GM12878 (cell line): ENCODE results near the gene MXRA8. TPM values are rescaled to one million over a fixed set of nuclear protein-coding genes. Genes with fewer than 3 reads are reported as not detected.

Experiments used
- ATAC-seq: fragments of 200-7000 bp; cut with Tn5 transposase; 3 replicates; pipeline ENCODE4 v1.9.1; 2020; ENCODE audit warnings: mild to moderate bottlenecking, moderate library complexity
- BruUV-seq: library from RNA; stranded (reverse); fragments of 400-500 nt; replicated peaks from 2 replicates; lab custom pipeline; 2021; lab: Mats Ljungman, UMichigan
- CTCF ChIA-PET: fragments of 300-600 bp; sonication (Branson Sonifier 250); formaldehyde crosslinking; extraction: SDS; loops from one replicate; lab custom pipeline; 2021; ENCODE audit warnings: inconsistent platforms; lab: Yijun Ruan, JAX
- POLR2A ChIA-PET: fragments of 350-600 bp; formaldehyde crosslinking; extraction: SDS; loops from one replicate; lab custom pipeline; 2021; ENCODE audit warnings: inconsistent platforms; lab: Charles Lee
- RAD21 ChIA-PET: fragments of 300-600 bp; sonication (Branson Sonifier 250); formaldehyde crosslinking; loops from one replicate; lab custom pipeline; 2023; ENCODE audit warnings: antibody characterized with exemption; ENCODE audit not compliant: unreplicated experiment; lab: Charles Lee
- SMC1A ChIA-PET: fragments of 300-600 bp; sonication (Branson Sonifier 250); formaldehyde crosslinking; loops from one replicate; lab custom pipeline; 2023; ENCODE audit not compliant: unreplicated experiment, uncharacterized antibody; lab: Charles Lee
- DNase-seq: peaks from one replicate; pipeline ENCODE4 v3.0.0-alpha.2; 2011; ENCODE audit warnings: low read depth, low spot score
- FAIRE-seq: peaks from 3 replicates; lab custom pipeline; 2011; peaks lifted over from hg19 to GRCh38; lab: Jason Lieb, UNC
- H2AFZ ChIP-seq: 2 replicates; pipeline ENCODE4 v1.6.0; 2011; ENCODE audit warnings: low read depth, low read length, control low read depth; ENCODE audit not compliant: control insufficient read depth
- H3K27ac ChIP-seq: 2 replicates; pipeline ENCODE4 v1.5.1; 2011; ENCODE audit warnings: control low read depth; ENCODE audit not compliant: control insufficient read depth, insufficient read depth
- H3K27me3 ChIP-seq, 2 experiments: replicated peaks in 1 of 2; 2 replicates each; pipeline versions ENCODE4 v1.6.0 to v1.6.1; 2011; ENCODE audit warnings: low read length in 1 of 2; ENCODE audit not compliant: control insufficient read depth in 2 of 2, insufficient read depth in 2 of 2
- H3K36me3 ChIP-seq, 2 experiments: 2 replicates each; pipeline ENCODE4 v1.5.1; 2011; ENCODE audit warnings: low read length in 1 of 2; ENCODE audit not compliant: control insufficient read depth in 2 of 2, insufficient read depth in 2 of 2
- H3K4me1 ChIP-seq: 2 replicates; pipeline ENCODE4 v1.6.1; 2011; ENCODE audit warnings: mild to moderate bottlenecking, low read length, moderate library complexity, mixed read lengths; ENCODE audit not compliant: control insufficient read depth, insufficient read depth
- H3K4me2 ChIP-seq: 2 replicates; pipeline ENCODE4 v1.6.0; 2011; ENCODE audit warnings: control low read depth; ENCODE audit not compliant: control insufficient read depth, insufficient read depth
- H3K4me3 ChIP-seq: fragments of 200-600 bp; sonication (generic); 2 replicates; pipeline ENCODE4 v1.5.1; 2016
- H3K79me2 ChIP-seq: 2 replicates; pipeline ENCODE4 v1.6.0; 2011; ENCODE audit warnings: low read length; ENCODE audit not compliant: control insufficient read depth, insufficient read depth
- H3K9ac ChIP-seq: 2 replicates; pipeline ENCODE4 v1.8.0; 2011; ENCODE audit warnings: low read length, control low read depth, mixed read lengths; ENCODE audit not compliant: control insufficient read depth, insufficient read depth
- H3K9me3 ChIP-seq: replicated peaks from 3 replicates; pipeline ENCODE4 v1.5.1; 2011; ENCODE audit warnings: mild to moderate bottlenecking, low read length; ENCODE audit not compliant: control insufficient read depth, insufficient read depth
- H4K20me1 ChIP-seq: 2 replicates; pipeline ENCODE4 v1.6.0; 2011; ENCODE audit not compliant: control insufficient read depth, insufficient read depth
- BHLHE40 ChIP-seq, 2 experiments: fragments of 450-650 bp in 1 of 2; IDR thresholded peaks; 2 replicates each; pipeline ENCODE4 v1.6.1; 2011 to 2017; ENCODE audit warnings: low read depth in 2 of 2, borderline replicate concordance in 1 of 2, improper control_type of control experiment in 1 of 2, low read length in 1 of 2, mild to moderate bottlenecking in 1 of 2
- KLF5 ChIP-seq: fragments of 450-650 bp; IDR thresholded peaks from 2 replicates; pipeline ENCODE4 v1.6.1; 2014; ENCODE audit warnings: mild to moderate bottlenecking; ENCODE audit not compliant: partially characterized antibody
- MAX ChIP-seq: IDR thresholded peaks from 2 replicates; pipeline ENCODE4 v1.6.1; 2012; ENCODE audit warnings: low read depth, low read length, improper control_type of control experiment
- MYB ChIP-seq: fragments of 150-350 bp; IDR thresholded peaks from 2 replicates; pipeline ENCODE4 v1.6.1; 2014; ENCODE audit warnings: mild to moderate bottlenecking, low read depth, low read length, borderline replicate concordance
- NFYA ChIP-seq: IDR thresholded peaks from 2 replicates; pipeline ENCODE4 v1.6.1; 2011; ENCODE audit warnings: low read depth, mild to moderate bottlenecking, low read length, improper control_type of control experiment, borderline replicate concordance
- NKRF ChIP-seq: fragments of 450-650 bp; conservative IDR thresholded peaks from 2 replicates; pipeline ENCODE4 v1.6.1; 2017; ENCODE audit warnings: mild to moderate bottlenecking, moderate library complexity
- PML ChIP-seq: IDR thresholded peaks from 2 replicates; pipeline ENCODE4 v1.6.1; 2012; ENCODE audit warnings: low read length, inconsistent platforms
- RB1 ChIP-seq: fragments of 450-650 bp; formaldehyde crosslinking; IDR thresholded peaks from 2 replicates; pipeline ENCODE4 v1.6.1; 2017; ENCODE audit warnings: mild to moderate bottlenecking, borderline replicate concordance
- SREBF1 ChIP-seq: IDR thresholded peaks from 2 replicates; pipeline ENCODE4 v1.6.1; 2012; ENCODE audit warnings: mild to moderate bottlenecking, low read length
- STAT3 ChIP-seq: IDR thresholded peaks from 2 replicates; pipeline ENCODE4 v1.6.1; 2011; ENCODE audit warnings: low read depth, low read length, improper control_type of control experiment
- ZNF592 ChIP-seq: fragments of 450-650 bp; IDR thresholded peaks from 2 replicates; pipeline ENCODE4 v1.6.1; 2017; ENCODE audit warnings: mild to moderate bottlenecking, moderate library complexity
- WGBS: methylation state at CpG from one replicate; pipeline ENCODE4 v1.1.6; 2016; ENCODE audit warnings: low lambda C conversion rate; ENCODE audit not compliant: insufficient replicate concordance, insufficient coverage; ENCODE audit errors: missing lambda C conversion rate; 5-methylcytosine and 5-hydroxymethylcytosine counted together
- in situ Hi-C: fragments of 300-500 bp; cut with MboI; formaldehyde crosslinking; loops from 9 replicates; pipeline ENCODE4 v1.14.3; 2018; ENCODE audit warnings: mixed read lengths
- intact Hi-C: fragments of 100-400 bp; cut with micrococcal nuclease; formaldehyde crosslinking; loops from one replicate; pipeline ENCODE4 v1.14.2; 2022; ENCODE audit not compliant: unreplicated experiment
- polyA plus RNA-seq, 11 experiments: library from polyadenylated mRNA; depleted of rRNA in 4 of 11; unstranded in 6 of 11; stranded (reverse) in 5 of 11; fragments of >200 nt; fragmentation: Nextera tagmentation in 4 of 11; fragmentation: Illumina TruSeq in 1 of 11; extraction: Ambion mirVana in 4 of 11; extraction: Trizol in 1 of 11; gene quantifications; 1 replicate in 1 of 11; 2 replicates in 10 of 11; pipeline versions ENCODE4 v1.2.1 to v1.2.3, GENCODE V29; 2011 to 2016; ENCODE audit warnings: inconsistent platforms in 2 of 11, missing spikeins in 2 of 11, low read depth in 1 of 11
- total RNA-seq, 4 experiments: library from RNA; depleted of rRNA in 3 of 4; stranded (reverse); fragments of >200 nt in 3 of 4; fragmentation: Illumina TruSeq in 1 of 4; extraction: Trizol in 1 of 4; gene quantifications; 2 replicates each; pipeline versions ENCODE4 v1.2.1 to v1.2.3, GENCODE V29; 2013 to 2021
- TF ChIP-seq, protein P1 (sequence below): fragments of 450-650 bp; IDR thresholded peaks from 2 replicates; pipeline ENCODE4 v1.6.1; 2018; ENCODE audit warnings: mild to moderate bottlenecking, low read depth, moderate library complexity; ENCODE audit not compliant: partially characterized antibody

MXRA8 gene
- total and polyA plus RNA-seq, 10 of the 15 experiments (the other 5 are each of a cell fraction or from before 2014, with no cell fraction given), result 0.11 to 0.54 (median 0.21) TPM; not detected in 6

DNA sequence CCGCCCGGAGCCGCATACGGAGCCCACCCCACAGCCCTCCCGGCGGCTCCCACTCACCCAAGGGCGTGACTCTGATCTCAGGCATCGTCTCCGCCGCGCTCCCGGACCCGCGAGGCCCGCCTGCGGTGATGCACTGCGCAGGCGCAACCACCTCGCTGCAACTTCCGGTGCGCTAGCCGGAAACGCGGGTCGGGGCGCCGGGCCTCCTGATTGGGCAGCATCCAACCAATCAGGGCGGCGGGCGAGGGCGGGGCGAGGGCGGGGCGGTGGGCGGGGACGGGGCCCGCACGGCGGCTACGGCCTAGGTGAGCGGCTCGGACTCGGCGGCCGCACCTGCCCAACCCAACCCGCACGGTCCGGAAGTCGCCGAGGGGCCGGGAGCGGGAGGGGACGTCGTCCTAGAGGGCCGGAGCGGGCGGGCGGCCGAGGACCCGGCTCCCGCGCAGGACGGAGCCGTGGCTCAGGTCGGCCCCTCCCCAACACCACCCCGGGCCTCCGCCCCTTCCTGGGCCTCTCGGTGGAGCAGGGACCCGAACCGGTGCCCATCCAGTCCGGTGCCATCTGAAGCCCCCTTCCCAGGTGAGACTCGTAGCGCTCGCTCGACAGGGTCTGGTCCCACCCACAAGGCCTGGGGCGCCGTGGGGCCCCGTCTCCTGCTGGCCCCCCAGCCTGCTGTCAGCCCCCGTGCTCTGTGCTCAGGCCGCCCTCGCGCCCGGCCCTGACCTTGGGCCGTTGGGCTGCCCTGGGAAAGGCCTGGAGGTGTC, 33.6 kb downstream of the MXRA8 start, which contains the start of the genes CPTP and INTS11 (continued):
- TF ChIP-seq ZNF592, result no peak
- no peak for TF ChIP-seq NFYA
- no peak for TF ChIP-seq SREBF1
- no peak for TF ChIP-seq STAT3

DNA sequence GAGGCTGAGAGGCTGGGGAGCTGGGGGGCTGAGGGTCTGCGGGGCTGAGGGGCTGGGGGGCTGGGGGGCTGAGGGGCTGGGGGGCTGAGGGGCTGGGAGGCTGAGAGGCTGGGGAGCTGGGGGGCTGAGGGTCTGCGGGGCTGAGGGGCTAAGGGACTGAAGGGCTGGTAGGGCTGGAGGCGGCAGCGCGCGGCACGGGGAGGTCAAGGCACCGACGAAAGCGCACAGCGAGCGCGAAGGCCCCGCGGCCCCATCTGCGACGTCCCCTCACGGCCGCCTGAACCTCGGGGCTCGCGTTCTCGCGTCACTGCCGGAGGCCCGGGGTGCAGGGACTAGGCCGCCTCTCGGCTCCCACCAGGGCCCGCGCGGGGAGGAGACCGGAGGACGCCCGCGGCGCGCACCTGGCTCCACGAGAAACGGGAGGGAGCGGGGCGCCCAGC, 34.3 kb downstream of the MXRA8 start:
- peaks cover 0 to 4% of the 10 kb centered on the region in 2 experiments; a peak in 3 of 4 replicates for H3K36me3 ChIP-seq
- SMC1A ChIA-PET, result no interaction called here
- peak overlapping the region; percentile 78 for H3K27ac ChIP-seq
- POLR2A ChIA-PET, result no interaction called here
- no peaks in the 10 kb centered on the region for H4K20me1 ChIP-seq
- peak overlapping the region; percentile 88; the same call in 1 of the 2 replicates for H3K4me3 ChIP-seq
- in situ Hi-C loops, result no loop called here
- ATAC-seq (peak; percentile 54), FAIRE-seq (no peak), DNase-seq (no peak)
- RAD21 ChIA-PET, result no interaction called here
- H3K4me2 ChIP-seq, result 0 out of 2 replicates have a peak overlapping the region, but pooled peaks have one; percentile 48
- 0% methylated on average over 14 of the region's 41 CpGs for WGBS
- intact Hi-C loops, result no loop called here
- H3K4me1 ChIP-seq, result peaks cover 10% of the 10 kb centered on the region
- H3K9ac ChIP-seq, result peak overlapping the region; percentile 78
- H3K9me3 ChIP-seq, result no peaks in the 10 kb centered on the region
- H2AFZ ChIP-seq, result peak overlapping the region; percentile 61
- CTCF ChIA-PET, result no interaction called here
- H3K27me3 ChIP-seq, result no peaks in the 10 kb centered on the region
- BruUV-seq, result no TSS peak
- H3K79me2 ChIP-seq, result peaks cover 44% of the 10 kb centered on the region
- TF ChIP-seq BHLHE40 (IDR thresholded peaks at IDR 0.05; ENCODE audit: borderline replicate concordance in 1 of 2, low read depth in 2 of 2, low read length in 1 of 2), result 0 out of 4 replicates have a peak, but pooled peaks of 1 of the 2 experiments have one; percentile 3
- no peak for TF ChIP-seq MYB
- TF ChIP-seq, protein P1, sequence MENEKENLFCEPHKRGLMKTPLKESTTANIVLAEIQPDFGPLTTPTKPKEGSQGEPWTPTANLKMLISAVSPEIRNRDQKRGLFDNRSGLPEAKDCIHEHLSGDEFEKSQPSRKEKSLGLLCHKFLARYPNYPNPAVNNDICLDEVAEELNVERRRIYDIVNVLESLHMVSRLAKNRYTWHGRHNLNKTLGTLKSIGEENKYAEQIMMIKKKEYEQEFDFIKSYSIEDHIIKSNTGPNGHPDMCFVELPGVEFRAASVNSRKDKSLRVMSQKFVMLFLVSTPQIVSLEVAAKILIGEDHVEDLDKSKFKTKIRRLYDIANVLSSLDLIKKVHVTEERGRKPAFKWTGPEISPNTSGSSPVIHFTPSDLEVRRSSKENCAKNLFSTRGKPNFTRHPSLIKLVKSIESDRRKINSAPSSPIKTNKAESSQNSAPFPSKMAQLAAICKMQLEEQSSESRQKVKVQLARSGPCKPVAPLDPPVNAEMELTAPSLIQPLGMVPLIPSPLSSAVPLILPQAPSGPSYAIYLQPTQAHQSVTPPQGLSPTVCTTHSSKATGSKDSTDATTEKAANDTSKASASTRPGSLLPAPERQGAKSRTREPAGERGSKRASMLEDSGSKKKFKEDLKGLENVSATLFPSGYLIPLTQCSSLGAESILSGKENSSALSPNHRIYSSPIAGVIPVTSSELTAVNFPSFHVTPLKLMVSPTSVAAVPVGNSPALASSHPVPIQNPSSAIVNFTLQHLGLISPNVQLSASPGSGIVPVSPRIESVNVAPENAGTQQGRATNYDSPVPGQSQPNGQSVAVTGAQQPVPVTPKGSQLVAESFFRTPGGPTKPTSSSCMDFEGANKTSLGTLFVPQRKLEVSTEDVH, result no peak
- no peak for TF ChIP-seq MAX
- TF ChIP-seq KLF5, result no peak
- TF ChIP-seq RB1, result 0 out of 2 replicates have a peak, but pooled peaks have one; percentile 32
- TF ChIP-seq PML, result no peak
- peak; percentile 21; the same call in 1 of the 2 replicates for TF ChIP-seq NKRF
